ENCODE data around the gene ZER1.
"Not testable (repeated sequence)": the region's sequence is repeated elsewhere in the genome, so short reads cannot be mapped to it uniquely, and the experiment has no call there.

The ZER1 gene

GRCh38 chr9:128713941-128714573 is 57.7 kb downstream of the ZER1 start:
- DNase-seq: no peak

- no peak for DNase-seq
Measured at GRCh38 chr9:128713411-128713780, 58.3 kb downstream of the ZER1 start.

- no peak for DNase-seq
Measured at GRCh38 chr9:128712451-128713410, 59.0 kb downstream of the ZER1 start.

- DNase-seq: no peak
Measured at GRCh38 chr9:128707446-128707845, 64.3 kb downstream of the ZER1 start.

- DNase-seq: no peak
Measured at GRCh38 chr9:128706671-128707381, 64.9 kb downstream of the ZER1 start.

- no peak for DNase-seq
Measured at GRCh38 chr9:128706045-128706444, 65.7 kb downstream of the ZER1 start.

GRCh38 chr9:128705051-128705965 is 66.4 kb downstream of the ZER1 start:
- no peak for DNase-seq

- DNase-seq: no peak
Measured at GRCh38 chr9:128704356-128704670, 67.4 kb downstream of the ZER1 start.

- no peak for DNase-seq
Measured at GRCh38 chr9:128703616-128704355, 67.9 kb downstream of the ZER1 start.

GRCh38 chr9:128702949-128703615 is 68.6 kb downstream of the ZER1 start:
- DNase-seq: no peak

GRCh38 chr9:128702445-128702948 is 69.2 kb downstream of the ZER1 start, which contains the start of gene PKN3:
TSS of gene PKN3 (plus strand) at chr9:128702503. CDS start at chr9:128702916, 413 bp downstream.
- DNase-seq: no peak

- DNase-seq: no peak
Measured at GRCh38 chr9:128701227-128701854, 70.4 kb downstream of the ZER1 start.

- DNase-seq: not testable (repeated sequence)
Measured at GRCh38 chr9:128699096-128699795, 72.5 kb downstream of the ZER1 start.

GRCh38 chr9:128696923-128697707 is 74.6 kb downstream of the ZER1 start:
- DNase-seq: no peak

- DNase-seq: no peak
Measured at GRCh38 chr9:128694344-128694743, 77.4 kb downstream of the ZER1 start.

GRCh38 chr9:128693738-128694137 is 78.0 kb downstream of the ZER1 start:
- DNase-seq: not testable (repeated sequence)

- no peak for DNase-seq
Measured at GRCh38 chr9:128690684-128691034, 81.1 kb downstream of the ZER1 start.

GRCh38 chr9:128689820-128690683 is 81.7 kb downstream of the ZER1 start:
- no peak for DNase-seq

Data from NCI-H2081 treated with DMSO at 0.1 percent for 48 hours (cell line).